Breast epithelium (tissue), 4 donors: ENCODE measurements around the gene HMCN2. TPM values are rescaled to one million over a fixed set of nuclear protein-coding genes. Genes with fewer than 3 reads are reported as not detected.

ENCODE experiments used
- DNase-seq, 2 donors: peaks; one replicate each; pipeline ENCODE4 v3.0.0-alpha.2; 2019; ENCODE audit warnings: low spot score in 2 of 2
- H3K27ac ChIP-seq, 2 donors: fragments of 200-600 bp; sonication (generic) in 1 of 2; one replicate each; pipeline ENCODE4 v1.5.1; 2016 to 2019; ENCODE audit warnings: mild to moderate bottlenecking in 1 of 2
- H3K27me3 ChIP-seq, 2 donors: fragments of 200-600 bp; sonication (generic) in 1 of 2; one replicate each; pipeline versions ENCODE4 v1.5.1 to v1.6.0; 2017 to 2019; ENCODE audit warnings: control low read depth in 1 of 2, mild to moderate bottlenecking in 1 of 2
- H3K36me3 ChIP-seq: fragments of 200-600 bp; one replicate; pipeline ENCODE4 v1.5.1; 2019
- H3K4me1 ChIP-seq, 2 donors: fragments of 200-600 bp; sonication (generic); one replicate each; pipeline ENCODE4 v1.5.1; 2016 to 2019; ENCODE audit warnings: control low read depth in 1 of 2
- H3K4me3 ChIP-seq, 3 donors: fragments of 200-600 bp; sonication (generic); 1 replicate in 2 of 3; 2 replicates in 1 of 3; pipeline ENCODE4 v1.5.1; 2016 to 2019; ENCODE audit warnings: mild to moderate bottlenecking in 3 of 3, moderate library complexity in 2 of 3
- H3K9me3 ChIP-seq, 2 donors: fragments of 200-600 bp; sonication (generic) in 1 of 2; one replicate each; pipeline ENCODE4 v1.5.1; 2016 to 2019; ENCODE audit warnings: control low read depth in 1 of 2
- POLR2A ChIP-seq: fragments of 450-650 bp; IDR thresholded peaks from one replicate; pipeline ENCODE4 v1.6.1; 2016; ENCODE audit warnings: antibody characterized with exemption, mild to moderate bottlenecking, moderate library complexity
- POLR2AphosphoS5 ChIP-seq, 3 donors: sonication (generic); formaldehyde crosslinking; IDR thresholded peaks; one replicate each; pipeline ENCODE4 v1.6.1; 2017; ENCODE audit warnings: antibody characterized with exemption in 3 of 3
- intact Hi-C: fragments of 100-400 bp; cut with DNase I; formaldehyde crosslinking; loops from one replicate; pipeline ENCODE4 v1.15.1; 2023; ENCODE audit warnings: low total_unique reads
- total RNA-seq, 3 donors: library from RNA; depleted of rRNA; stranded (reverse); fragments of >200 nt; gene quantifications; one replicate each; pipeline ENCODE4 v1.1.0, GENCODE V29; 2016
- TF ChIP-seq, protein P1 (sequence below), 3 donors: fragments of 450-650 bp; IDR thresholded peaks; one replicate each; pipeline ENCODE4 v1.5.1; 2016 to 2017; ENCODE audit warnings: antibody characterized with exemption in 3 of 3, mild to moderate bottlenecking in 3 of 3, moderate library complexity in 3 of 3

HMCN2 gene
- total RNA-seq, 3 donors from 2014 or later: 0.29 to 3.8 (median 0.98) TPM

DNA sequence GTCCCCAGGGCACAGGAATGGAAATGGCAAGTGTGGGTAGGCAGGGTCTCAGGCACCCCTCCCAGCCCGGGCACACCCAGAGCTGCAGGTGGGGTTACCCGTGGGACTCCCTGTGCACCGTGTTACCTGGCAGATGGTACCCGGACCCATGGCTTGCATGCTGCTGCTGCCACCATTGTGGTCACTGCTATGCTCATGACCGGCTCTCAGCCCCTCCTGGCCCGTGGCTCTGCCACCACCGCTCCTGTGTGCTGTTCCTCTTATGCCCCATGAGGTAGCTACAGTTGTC, 21.7 kb upstream of the HMCN2 start:
- Histone ChIP-seq H3K9me3 (no peaks in the 10 kb centered on the region), H3K27ac (no peak overlapping the region), H3K4me1 (no peaks in the 10 kb centered on the region), H3K27me3 (no peaks in the 10 kb centered on the region), H3K36me3 (no peaks in the 10 kb centered on the region), H3K4me3 (no peak overlapping the region)
- no peak for DNase-seq
- TF ChIP-seq POLR2A (no peak), POLR2AphosphoS5 (IDR thresholded peaks at IDR 0.05) (no peak)
- TF ChIP-seq, protein P1, sequence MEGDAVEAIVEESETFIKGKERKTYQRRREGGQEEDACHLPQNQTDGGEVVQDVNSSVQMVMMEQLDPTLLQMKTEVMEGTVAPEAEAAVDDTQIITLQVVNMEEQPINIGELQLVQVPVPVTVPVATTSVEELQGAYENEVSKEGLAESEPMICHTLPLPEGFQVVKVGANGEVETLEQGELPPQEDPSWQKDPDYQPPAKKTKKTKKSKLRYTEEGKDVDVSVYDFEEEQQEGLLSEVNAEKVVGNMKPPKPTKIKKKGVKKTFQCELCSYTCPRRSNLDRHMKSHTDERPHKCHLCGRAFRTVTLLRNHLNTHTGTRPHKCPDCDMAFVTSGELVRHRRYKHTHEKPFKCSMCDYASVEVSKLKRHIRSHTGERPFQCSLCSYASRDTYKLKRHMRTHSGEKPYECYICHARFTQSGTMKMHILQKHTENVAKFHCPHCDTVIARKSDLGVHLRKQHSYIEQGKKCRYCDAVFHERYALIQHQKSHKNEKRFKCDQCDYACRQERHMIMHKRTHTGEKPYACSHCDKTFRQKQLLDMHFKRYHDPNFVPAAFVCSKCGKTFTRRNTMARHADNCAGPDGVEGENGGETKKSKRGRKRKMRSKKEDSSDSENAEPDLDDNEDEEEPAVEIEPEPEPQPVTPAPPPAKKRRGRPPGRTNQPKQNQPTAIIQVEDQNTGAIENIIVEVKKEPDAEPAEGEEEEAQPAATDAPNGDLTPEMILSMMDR (IDR thresholded peaks at IDR 0.05): no peak
- intact Hi-C loops: no loop called here

DNA sequence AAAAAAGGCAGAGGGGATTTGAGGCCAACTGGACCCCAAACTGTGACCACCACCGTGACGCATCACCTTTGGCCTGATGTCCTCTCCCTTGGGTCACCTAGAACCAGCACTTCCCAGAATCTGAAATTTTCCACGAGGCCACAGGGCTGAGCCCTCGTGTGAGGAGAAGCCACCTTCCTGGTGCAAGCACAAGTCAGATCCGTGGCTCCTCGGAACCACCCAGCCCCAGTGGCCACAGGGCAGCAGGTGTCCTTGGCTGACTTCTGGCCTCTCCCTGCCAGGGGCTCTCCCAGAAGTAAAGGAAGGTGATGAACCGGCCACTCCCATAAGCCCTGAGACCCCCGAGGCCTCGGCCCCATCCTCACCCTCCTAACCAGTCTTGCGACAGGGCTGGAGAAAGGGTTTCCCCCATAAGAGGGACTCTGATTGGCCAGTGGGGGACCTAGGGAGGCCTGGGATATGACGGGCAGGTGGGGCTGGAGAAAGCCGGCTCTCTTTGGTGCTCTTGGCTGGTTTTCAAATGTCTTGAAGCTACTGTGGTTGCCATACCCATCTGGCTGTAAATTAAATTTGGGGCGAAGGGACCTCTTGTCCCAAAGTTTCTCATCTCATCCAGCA, 20.9 kb upstream of the HMCN2 start:
- Histone ChIP-seq H3K4me1 (no peaks in the 10 kb centered on the region), H3K4me3 (no peak overlapping the region), H3K27me3 (no peaks in the 10 kb centered on the region), H3K27ac (no peak overlapping the region), H3K36me3 (no peaks in the 10 kb centered on the region), H3K9me3 (no peaks in the 10 kb centered on the region)
- intact Hi-C loops: no loop called here
- no peak for TF ChIP-seq POLR2A
- TF ChIP-seq, protein P1 (IDR thresholded peaks at IDR 0.05): no peak
- no peak for TF ChIP-seq POLR2AphosphoS5 (IDR thresholded peaks at IDR 0.05)
- DNase-seq: no peak

DNA sequence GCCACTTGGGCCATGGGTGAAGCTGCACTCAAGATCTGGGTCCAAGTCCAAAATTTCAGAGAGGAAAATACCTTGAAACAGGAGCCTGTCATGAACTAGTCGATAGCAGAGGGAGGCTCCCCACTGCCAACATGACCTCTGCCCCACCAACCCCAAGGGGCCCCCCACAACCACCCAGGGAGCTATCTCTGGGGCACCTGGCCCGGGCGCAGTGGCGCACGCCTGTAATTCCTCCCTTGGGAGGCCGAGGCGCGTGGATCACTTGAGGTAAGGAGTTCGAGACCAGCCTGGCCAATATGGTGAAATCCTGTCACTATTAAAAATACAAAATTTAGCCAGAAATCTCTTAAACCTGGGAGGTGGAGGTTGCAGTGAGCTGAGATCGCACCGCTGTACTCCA, 20.1 kb upstream of the HMCN2 start:
- Histone ChIP-seq H3K36me3 (no peaks in the 10 kb centered on the region), H3K27me3 (no peaks in the 10 kb centered on the region), H3K4me3 (no peak overlapping the region), H3K9me3 (no peaks in the 10 kb centered on the region), H3K4me1 (no peaks in the 10 kb centered on the region), H3K27ac (no peak overlapping the region)
- intact Hi-C loops: no loop called here
- DNase-seq: no peak
- no peak for TF ChIP-seq POLR2AphosphoS5 (IDR thresholded peaks at IDR 0.05)
- no peak for TF ChIP-seq POLR2A
- TF ChIP-seq, protein P1 (IDR thresholded peaks at IDR 0.05): no peak

DNA sequence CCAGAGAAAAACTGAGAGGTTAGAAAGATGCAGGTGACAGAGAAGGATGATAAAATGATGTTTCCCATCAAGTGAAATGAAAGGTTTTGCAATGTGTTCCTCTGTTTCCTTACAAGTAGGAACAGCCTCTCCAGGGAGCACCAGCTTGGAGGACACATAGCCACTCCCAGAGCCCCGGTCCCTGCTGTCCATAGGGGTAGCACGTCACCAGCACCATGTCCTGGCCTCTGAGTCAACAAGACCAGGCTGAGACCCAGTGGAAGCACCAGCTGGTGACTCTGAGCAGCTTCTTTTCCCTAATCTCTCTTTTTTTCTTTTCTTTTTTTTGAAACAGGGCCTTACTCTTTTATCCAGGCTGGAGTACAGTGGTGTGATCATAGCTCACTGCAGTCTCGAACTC, 19.4 kb upstream of the HMCN2 start:
- no peak for TF ChIP-seq POLR2A
- TF ChIP-seq POLR2AphosphoS5 (IDR thresholded peaks at IDR 0.05): no peak
- TF ChIP-seq, protein P1 (IDR thresholded peaks at IDR 0.05): no peak
- no peaks in the 10 kb centered on the region for H3K36me3 ChIP-seq
- no peaks in the 10 kb centered on the region for H3K27me3 ChIP-seq
- H3K4me1 ChIP-seq: no peaks in the 10 kb centered on the region
- intact Hi-C loops: no loop called here
- no peak overlapping the region for H3K27ac ChIP-seq
- H3K4me3 ChIP-seq: no peak overlapping the region
- H3K9me3 ChIP-seq: peaks cover 0 to 3% of the 10 kb centered on the region in 2 donors
- no peak for DNase-seq

DNA sequence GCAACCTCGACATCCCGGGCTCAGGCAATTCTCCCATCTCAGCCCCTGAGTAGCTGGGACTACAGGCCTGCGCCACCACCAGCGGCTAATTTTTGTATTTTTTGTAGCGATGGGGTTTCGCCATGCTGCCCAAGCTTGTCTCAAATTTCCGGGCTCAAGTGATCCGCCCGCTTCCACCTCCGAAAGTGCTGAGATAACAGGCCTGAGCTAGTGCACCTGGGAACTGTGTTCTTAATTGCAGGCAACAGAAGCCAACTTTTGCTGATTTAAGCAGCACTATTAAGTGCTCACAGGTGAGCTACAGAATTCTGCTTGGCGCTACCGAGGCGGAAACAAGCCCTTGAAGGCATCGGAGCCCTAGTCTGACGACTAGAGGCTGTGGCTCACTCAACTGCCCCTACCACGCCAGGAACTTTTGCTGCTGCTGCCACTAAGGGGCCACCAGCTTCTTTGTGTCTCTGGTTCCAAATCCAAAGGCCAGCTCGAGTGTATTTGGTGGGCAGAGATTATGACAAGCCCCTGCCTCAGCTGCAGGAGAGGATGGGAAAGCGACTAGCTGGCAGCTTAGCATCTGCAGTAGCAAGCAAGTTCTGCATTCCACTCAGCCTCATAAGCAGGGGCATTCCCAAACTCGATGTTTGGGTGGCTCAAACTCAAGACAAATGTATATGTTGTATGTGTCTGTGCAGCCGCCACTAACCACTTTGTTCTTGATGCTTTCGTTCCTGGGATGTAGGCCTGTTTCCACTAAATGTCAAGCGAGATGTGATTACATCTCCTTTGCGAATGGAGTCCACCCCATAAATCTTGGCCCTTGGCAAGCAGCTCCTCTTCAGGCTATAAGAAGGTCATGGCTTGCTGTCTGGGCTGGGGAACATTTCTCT, 10.6 kb upstream of the HMCN2 start:
- Histone ChIP-seq H3K27me3 (no peaks in the 10 kb centered on the region), H3K36me3 (no peaks in the 10 kb centered on the region), H3K27ac (no peak overlapping the region), H3K4me3 (no peak overlapping the region), H3K9me3 (peaks cover 0 to 4% of the 10 kb centered on the region in 2 donors), H3K4me1 (no peaks in the 10 kb centered on the region)
- peak in 1 of 2 donors; percentile 5 for DNase-seq
- TF ChIP-seq, protein P1 (IDR thresholded peaks at IDR 0.05): no peak
- TF ChIP-seq POLR2AphosphoS5 (IDR thresholded peaks at IDR 0.05): no peak
- no peak for TF ChIP-seq POLR2A
- intact Hi-C loops: no loop called here
